NCI-H1436 (cell line): ENCODE results near the gene FA2H.
A peak's percentile ranks its signal among the peaks of the same experiment; 100 is the strongest.

Experiments
- DNase-seq: peaks from one replicate; lab custom pipeline; 2025; lab: John Stamatoyannopoulos, UW

Gene FA2H

DNA sequence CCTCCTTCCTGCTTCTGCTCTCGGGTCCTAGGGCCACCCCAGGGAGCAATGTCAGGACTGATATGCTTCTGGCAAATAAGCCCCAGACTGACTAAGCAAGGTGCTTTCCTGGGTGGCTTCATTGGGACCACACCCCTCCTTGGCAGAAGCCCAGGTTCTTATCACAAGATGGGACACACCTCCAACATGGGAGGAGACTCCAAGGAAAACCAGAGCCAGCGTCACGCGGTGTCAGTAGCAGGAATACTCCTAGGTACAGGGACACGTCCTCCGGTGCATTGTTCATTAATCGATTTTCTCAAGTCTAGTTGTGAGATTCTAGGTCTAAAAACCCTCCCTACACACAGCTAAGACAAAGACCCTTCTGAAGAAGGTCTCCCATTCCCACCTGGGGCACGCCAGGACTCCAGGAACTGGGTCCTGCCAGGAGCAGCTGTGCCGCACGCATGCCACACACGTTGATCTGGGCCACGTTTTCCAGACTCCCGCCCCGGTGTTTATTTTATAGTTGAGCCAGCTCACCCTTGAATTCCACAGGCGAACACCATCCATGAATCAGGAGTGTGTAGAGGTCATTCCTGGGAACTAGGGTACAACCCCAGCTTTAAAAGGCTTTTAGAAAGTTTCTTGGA is 30.8 kb downstream of the FA2H start:
- DNase-seq = peak; percentile 43

DNA sequence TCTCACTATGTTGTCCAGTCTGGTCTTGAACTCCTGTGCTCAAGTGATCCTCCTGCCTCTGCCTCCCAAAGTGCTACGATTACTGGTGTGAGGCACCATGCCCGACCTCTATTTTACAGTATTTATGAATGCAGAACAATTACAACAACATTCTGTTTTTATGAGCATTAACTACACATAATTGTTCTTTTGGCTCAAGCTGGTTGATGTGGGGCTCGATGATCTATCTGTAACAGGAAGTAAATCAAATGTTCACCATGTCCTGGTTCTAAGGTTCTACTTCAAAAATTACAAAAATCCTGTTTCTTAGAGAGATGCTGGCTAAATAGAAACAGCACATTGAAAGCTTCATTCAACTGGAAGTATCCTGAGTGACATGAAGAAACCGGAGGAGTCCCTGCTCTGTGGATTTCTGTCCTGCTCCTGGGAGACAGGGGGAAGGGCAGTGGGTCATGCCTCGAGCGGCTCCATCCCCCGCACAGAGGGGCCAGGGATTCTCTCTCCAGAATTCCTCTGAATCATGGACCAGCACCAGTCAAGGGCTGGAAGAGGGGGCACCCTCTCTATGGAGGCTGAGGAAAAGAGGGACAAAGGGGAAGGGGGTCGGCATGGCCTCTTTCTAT is 31.5 kb downstream of the FA2H start:
- DNase-seq = no peak

DNA sequence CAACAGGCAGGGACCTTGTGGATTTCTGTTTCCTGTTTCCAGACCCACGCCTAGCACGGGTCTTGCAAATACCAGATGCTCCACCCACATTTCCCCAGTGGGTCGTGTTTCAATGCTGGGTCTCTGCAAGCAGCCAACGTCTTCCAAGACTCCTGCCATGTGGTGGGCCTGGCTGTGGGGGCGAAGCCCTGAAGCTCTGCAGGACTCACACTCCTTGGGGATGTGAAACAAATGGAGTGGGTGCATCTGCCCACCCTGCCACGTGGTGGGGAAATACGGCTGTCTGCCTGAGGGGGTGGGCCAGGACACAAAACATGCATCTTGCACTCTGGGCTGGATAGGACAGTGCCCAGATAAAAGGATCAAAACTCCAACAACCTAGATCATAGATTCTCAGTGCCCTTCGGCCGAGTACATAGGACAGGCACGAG is 32.6 kb downstream of the FA2H start:
- DNase-seq = no peak

DNA sequence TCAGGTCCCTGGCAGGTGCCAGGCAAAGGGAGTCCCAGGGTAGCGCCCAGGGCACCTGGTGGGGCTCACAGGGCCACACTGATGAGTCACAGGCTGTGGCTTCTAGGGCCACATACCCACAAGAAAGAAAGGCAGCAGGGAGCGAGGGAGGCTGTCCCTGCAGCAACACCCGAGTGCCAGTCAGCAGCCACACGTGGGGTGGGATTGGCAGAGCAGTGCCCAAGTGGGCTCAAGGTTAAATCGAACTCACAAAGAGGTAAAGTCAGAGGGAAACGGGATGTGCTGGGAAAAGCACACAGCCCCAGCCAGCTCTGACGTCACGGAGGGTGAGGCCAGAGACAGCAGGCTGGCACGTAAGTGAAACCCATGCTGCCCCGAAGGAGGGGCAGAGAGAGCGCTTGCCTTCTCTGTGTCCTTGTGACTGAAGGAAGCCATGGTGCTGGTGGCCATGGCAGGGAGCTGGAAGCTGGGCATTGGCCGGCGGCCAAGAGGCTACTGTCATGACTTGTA is 33.8 kb downstream of the FA2H start:
- DNase-seq = no peak

DNA sequence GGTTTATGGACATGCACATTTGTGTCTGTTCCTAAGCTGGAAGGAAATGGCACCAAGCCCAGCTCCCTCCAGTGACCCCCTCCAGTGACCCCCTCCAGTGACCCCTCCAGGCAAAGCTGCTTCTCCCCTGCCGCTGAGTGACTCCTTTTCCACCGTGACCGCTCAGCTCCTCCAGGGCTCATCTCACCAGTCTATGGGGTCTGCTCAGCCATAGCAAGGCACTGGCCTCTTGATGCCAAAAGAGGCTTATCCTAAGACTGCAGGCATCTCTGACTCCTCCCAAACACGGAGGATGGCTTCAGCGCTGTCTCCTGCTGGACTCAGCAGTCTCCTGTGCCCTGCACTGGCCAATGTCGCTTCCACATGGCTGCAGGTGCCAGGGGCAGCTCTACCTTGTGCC is 35.3 kb downstream of the FA2H start:
- DNase-seq = no peak

DNA sequence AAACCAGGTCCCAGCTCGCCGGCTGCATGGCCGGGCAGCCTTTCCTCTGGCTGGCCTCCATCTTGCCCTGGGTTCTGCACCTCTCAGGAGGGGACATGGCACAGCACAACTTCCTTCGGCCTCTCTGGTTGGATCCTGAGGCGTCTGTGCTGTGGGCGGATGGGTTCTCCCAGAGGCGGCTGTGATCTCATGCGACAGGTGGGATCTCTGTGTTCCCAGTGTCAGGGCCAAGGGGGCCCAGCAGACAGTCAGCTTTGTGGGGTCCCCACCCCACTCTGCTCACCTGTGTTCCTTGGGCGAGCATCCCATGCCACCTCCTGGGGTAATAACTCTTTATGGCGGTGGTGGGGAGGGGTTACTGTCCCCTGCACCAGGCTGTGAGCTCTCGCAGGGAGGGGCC is 35.8 kb downstream of the FA2H start:
- no peak for DNase-seq

DNA sequence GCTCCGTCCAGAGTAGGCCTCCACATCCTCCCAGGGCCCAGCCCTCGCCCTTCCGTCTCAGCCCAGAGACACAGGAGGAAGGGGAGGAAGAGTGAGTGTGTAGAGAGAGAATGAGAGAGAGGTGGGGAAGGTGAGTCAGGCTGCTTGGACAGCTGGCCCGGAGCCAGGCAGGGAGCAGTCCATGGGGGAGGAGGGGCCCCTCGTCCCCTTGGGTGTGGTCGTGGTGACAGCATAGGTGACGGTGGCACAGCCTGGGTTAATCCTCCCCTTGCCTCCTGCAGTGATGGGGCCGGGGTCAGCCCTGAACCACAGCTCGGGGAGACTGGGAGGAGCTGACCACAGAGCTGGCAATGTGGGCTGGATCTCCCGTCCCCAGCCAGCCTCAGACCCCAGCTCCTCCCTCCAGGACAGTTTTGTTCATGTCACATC is 36.5 kb downstream of the FA2H start:
- no peak for DNase-seq

DNA sequence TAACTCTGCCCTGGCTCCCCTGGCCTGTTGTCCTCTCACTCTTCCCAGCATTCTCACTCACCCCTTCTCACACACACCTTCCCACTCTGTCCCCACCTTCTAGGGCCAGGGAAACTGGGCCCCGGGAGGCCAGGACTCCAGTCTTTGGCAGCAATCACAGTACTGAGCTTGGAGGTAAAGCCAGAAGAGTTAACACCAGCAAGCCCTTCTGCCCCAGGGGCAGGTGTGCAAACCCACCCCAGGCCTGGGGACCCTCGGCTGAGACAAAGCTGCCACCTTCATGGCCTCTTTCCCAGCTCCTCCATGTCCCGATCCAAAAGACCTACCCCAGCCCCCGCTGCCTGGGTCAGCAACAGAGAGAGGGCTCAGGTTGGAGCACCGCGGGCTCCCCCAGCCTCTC is 37.1 kb downstream of the FA2H start:
- no peak for DNase-seq

DNA sequence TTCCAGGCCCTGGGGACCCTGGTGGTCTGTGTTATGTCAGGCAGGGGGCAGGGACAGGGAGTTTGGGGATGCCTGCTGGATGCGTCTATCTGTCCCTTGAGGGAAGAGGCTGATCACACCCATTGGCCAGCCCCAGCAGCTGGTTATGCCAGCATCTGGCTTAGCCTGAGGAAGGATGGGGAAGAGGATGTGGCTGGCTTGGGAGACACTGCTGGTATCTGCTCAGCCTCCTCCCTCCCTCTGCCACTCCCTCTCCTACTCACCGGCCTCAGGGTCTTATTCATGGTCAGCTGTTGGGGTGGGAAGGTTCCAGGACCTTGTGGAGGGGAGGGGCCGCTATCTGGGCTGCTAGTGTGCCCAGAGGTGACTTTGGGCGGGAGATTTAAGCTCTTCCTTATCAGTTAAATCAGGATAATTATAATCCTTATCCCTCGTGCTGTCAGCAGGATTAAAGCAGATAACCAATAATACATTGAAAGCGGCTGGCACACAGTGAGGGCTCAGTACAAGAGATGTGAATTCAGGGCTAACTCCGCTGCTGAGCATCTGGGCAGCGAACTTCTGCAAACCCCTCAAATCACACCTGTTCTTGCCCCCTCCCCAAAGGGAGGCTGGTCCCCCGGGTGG is 38.0 kb downstream of the FA2H start:
- no peak for DNase-seq

DNA sequence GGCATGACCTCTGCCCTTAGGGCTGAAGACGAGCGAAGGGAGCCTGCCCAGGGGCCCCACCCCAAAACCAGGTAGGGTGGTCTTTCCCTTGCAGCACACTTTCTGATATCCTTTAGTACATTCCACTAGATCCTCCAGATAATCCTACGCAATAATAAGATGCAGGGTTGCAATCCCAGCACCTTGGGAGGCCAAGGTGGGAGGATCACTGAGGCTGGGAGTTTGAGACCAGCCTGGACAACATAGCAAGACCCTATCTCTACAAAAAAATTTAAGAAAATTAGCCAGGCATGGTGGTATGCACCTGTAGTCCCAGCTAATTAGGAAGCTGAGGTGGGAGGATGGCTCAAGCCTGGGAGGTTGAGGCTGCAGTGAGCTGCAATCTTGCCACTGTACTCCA is 39.1 kb downstream of the FA2H start:
- DNase-seq = no peak

DNA sequence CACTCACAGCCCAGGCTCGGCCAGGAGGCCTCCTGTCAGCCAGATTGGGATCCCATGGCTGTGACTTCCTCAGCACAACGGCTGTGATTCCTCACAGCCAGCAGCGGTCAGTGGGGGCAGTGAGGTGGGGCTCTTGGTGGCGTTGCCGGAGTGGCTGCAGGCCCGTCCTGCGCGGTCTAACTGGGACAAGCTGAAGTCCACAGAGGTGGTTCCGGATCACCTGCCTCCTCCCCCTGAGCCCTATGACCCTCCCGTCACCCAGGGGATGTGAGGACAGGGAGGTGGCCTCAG is 39.5 kb downstream of the FA2H start:
- DNase-seq = no peak

DNA sequence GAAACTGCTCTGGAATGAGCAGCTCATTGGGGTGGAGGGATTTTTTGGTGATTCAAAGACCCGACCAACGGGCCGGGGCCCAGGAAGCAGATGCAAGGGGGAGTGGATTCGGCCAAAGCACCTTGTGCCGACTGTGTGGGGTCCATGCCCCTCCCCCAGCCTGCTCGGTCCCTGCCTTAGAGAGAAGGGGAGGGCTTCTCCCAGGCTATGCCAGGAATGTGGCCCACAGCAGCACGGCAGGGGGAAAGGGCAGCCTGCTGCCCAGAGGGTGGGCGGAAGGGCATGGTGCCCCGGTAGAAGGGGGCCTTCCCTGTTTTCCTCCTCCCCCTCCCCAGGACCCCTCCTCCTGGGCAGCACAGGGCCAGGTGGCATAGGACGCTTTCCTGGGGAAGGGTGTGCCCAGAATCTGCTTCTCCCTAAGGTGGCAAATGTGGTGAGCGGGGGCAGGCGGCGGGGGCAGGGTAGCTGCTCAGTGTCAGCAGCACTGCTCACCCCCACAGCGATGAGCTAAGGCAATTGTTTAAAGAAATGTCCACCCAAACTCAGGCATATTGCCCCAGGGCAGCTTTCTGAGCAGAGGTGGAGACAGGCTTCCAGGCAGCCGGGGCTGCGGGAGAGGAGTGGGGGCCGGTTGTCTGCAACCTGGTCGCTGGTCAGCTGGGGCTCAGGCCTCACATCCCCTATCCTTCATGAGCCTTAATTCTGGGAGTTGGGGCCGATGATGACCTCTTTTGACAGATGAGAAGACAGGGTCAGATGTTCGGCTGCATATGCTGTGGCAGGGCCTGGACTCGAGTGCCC is 40.1 kb downstream of the FA2H start:
- DNase-seq = no peak

DNA sequence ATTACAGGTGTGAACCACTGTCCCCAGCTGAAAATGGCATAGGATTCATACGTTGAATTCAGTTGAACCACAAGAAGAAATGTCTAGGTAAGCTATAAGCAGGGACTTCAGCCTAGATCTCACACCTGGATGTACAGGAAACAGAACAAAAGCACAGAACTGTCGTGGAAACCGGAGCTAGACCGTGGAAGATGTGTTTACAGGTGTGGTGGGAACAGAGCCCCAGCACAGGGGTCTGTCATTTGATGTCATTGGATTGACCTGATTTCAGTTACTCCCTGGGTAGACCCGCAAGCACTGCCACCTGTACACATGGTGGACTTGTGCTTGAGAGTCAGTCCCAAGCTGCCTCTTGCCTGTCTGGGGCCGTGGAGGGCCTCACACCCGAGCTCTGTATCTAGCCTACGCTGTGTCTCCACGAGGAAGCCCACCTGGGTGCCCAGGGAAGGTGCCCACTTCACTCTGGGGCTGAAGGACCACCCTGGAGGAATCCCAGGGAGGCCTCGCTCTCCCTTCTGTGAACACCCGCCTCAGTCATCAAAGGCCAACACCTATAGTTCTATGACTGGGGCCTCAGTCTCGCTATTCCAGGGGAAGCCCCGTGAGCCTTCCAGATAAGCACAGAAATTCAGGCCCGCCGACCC is 41.8 kb downstream of the FA2H start:
- DNase-seq = no peak

DNA sequence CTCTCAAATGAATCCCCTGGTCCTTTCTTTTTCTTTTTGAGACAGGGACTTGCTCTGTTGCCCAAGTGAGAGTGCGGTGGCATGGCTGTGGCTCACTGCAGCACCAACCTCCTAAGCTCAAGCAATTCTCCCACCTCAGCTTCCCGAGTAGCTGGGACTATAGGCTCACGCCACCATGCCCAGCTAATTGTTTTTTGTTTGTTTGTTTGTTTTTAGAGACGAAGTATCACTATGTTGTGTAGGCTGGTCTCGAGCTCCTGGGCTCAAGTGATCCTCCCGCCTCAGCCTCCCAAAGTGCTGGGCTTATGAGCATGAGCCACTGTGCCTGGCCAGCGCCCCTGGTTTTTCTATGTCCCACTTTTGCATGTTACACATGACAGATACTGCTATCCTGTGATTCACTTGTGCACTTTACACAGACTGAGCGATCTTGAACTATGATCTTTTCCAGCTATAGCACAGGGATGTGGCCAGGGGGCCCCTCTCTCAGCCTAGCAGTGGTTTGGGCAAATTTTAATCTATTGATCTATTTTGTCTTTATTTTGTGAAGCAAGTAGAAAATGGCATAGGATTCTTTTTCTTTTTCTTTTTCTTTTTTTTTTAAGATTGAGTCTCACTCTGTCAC is 42.7 kb downstream of the FA2H start:
- no peak for DNase-seq

DNA sequence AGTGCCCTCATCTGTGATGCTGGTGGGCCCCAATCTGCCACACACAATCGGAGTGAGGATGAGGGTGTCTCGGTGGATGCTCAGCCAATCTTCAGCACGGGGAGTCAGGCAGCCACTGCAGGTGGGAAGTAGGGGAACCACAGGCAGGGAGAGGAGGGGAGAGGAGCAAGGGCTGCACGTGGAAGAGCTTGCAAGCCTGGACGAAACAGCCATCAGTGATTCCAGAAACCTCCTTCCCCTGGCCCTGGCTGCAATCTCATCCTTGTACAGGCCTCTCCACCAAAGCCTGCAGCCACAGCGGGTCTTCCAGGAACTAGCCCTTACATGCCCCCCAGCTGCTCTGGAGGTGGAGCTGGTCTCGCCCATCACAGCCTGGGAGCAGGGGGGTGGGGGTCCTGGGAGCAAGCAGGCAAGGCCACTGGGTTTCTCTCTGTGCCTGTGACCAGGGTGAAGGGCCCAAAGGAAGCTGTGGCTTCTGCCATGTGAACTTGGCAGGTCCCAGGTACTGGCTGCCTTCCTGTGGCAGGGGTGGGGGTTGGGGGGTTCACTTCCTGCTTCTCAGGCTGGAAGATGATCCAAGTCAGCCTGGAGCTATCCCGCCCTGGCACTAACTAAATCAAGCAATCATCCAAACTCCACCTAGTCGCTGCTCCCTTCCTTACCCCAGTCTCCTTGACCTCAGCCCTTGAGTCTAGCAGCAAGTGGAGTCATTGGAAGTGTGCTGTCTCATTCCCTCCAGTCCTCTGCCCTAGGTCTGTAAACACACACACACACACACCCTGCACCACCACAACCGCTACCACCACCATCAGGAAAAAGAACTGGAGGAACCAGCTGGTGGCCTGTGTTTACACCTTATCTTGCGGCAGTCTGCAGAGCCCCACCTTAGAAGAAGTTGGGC is 44.6 kb downstream of the FA2H start:
- no peak for DNase-seq

DNA sequence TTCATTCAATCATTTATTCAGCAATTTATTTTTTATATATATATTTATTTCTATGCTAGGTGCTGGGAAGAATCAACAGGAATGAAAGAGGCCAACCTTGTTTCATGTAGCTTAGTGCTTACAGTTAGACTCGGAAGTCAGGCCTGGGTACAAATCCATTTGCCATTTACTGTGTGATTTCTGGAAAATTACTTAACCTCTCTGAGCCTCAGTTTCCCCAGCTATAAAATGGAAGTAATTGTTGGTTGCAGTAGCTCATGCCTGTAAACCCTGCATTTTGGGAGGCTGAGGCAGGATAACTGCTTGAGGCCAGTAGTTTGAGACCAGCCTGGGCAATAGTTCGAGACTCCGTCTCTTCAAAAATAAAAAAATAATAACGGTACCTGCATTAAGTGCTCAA is 46.7 kb downstream of the FA2H start:
- DNase-seq = no peak

DNA sequence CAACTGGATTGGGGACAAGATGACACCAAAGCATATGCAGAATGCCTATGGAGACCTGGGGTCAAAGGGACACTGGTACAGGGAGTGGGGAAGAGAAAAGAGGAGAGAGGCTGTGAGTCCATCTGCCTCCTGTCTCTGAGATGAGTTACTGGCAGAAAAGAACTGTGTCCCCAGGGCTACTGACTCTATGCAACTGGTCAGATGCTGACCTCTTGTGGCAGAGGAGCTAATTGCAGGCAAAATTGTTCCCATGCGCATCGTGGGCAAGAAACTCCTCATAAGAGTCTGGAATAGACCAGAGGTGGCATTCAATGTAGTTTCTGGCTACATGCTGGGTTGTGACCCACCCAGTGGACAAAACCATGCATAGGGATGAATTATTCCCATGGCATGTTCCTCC is 47.9 kb downstream of the FA2H start:
- no peak for DNase-seq

DNA sequence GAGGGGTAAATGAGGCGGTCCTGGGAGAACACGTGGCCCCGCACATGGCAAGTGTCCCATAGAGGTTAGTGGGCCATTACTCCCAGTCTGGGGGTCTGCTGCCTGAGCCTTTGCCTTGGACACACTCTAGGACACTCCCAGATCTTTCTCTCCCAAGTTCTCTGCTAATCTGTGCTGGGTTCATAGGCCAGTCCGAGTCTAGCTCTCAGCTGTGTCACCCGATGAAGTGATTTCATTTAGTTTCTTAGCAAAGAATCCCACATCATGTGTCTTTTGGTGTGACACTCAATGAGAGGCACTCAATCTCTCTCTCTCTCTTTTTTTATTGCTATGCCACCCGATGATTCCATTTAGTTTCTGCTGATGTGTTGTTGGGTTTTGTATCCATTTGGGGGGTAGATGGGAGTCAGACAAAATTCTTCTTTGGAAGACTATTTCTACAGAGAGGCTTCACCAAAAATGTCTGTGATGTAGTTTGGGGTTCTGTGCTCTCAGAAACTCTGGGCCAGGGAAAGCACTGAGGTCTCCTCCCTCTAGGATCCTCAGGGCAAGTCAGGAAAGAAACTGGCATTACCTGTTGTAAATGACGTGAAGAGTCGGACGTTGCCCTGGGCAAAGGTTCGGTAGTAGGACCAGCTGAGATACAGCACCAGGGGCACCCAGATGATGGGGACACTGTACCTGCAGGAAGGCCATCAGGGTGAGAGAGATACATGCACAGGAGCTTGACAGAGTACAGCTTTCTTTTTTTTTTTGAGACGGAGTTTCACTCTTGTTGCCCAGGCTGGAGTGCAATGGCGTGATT is 48.8 kb downstream of the FA2H start:
- DNase-seq = no peak

DNA sequence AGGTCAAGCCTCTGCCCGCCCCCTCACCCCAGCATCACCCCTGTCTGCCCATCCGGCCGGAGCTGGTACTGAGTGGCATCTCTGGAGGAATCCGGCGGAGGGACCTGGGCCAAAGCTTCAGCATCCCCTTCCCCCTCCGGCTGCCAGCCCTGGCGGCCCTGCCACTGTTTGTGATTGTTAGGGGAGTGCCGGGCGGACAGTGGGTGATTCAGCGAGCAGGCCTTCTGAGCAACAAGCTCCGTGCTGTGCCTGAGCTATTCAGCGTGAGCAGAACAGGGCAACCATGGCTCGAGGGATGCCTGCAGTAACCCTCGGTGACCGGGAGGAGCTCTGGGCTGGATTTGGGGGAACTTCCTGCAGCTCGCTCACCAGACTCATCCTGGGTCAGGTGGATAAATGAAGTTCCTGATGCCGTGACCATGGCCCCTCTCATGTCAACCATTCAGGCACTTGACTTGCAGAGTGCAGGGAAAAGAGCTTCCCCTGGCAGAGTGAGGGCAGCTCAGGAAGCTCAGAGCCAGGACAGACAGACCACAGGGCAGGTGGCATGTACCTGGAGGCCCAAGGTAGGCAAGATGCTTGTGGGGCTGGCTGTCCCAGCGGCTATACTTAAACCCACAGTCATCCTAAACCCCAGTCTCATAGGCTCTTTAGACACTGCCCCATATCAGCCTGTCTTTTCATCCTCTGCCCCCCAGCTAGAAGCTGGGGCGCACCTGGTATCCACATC is 49.6 kb downstream of the FA2H start:
- no peak for DNase-seq
